Left ventricle myocardium inferior (tissue), 1 donor: Measurements from ENCODE around the gene DLGAP4. TPM values are rescaled to one million over a fixed set of nuclear protein-coding genes. Genes with fewer than 3 reads are reported as not detected.

Experiments used
- DNase-seq: peaks from one replicate; pipeline ENCODE4 v3.0.0-alpha.2; 2020
- H3K27ac ChIP-seq: fragments of 200-600 bp; replicated peaks from 2 replicates; pipeline ENCODE4 v1.8.0; 2021
- H3K27me3 ChIP-seq: fragments of 200-600 bp; 2 replicates; pipeline ENCODE4 v1.8.0; 2021; ENCODE audit warnings: low read depth
- H3K36me3 ChIP-seq: fragments of 200-600 bp; 2 replicates; pipeline ENCODE4 v1.8.0; 2021
- H3K4me1 ChIP-seq: fragments of 200-600 bp; 2 replicates; pipeline ENCODE4 v1.8.0; 2021
- H3K4me3 ChIP-seq: fragments of 200-600 bp; 2 replicates; pipeline ENCODE4 v1.8.0; 2021; ENCODE audit warnings: mild to moderate bottlenecking, moderate library complexity
- H3K9me3 ChIP-seq: fragments of 200-600 bp; replicated peaks from 2 replicates; pipeline ENCODE4 v1.8.0; 2021
- intact Hi-C: fragments of 100-400 bp; cut with micrococcal nuclease; formaldehyde crosslinking; loops from one replicate; pipeline ENCODE4 v1.11.0; 2022
- total RNA-seq: library from RNA; stranded (reverse); fragmentation: NEBNext Ultra II Directional; extraction: Animal tissue kit (Norgen Biotek cat#: 25700); gene quantifications from one replicate; pipeline ENCODE4 v1.2.1, GENCODE V29; 2021
- TF ChIP-seq, protein P1 (sequence below): fragments of 200-600 bp; IDR thresholded peaks from 2 replicates; pipeline ENCODE4 v1.8.0; 2021; ENCODE audit warnings: antibody characterized with exemption, mild to moderate bottlenecking, borderline replicate concordance
- donor health status: DM: no; HTN: yes; CAD: no; lungs with severe emphysema.

Gene DLGAP4
- total RNA-seq, 1 donor from 2014 or later: 51.7 TPM

DNA sequence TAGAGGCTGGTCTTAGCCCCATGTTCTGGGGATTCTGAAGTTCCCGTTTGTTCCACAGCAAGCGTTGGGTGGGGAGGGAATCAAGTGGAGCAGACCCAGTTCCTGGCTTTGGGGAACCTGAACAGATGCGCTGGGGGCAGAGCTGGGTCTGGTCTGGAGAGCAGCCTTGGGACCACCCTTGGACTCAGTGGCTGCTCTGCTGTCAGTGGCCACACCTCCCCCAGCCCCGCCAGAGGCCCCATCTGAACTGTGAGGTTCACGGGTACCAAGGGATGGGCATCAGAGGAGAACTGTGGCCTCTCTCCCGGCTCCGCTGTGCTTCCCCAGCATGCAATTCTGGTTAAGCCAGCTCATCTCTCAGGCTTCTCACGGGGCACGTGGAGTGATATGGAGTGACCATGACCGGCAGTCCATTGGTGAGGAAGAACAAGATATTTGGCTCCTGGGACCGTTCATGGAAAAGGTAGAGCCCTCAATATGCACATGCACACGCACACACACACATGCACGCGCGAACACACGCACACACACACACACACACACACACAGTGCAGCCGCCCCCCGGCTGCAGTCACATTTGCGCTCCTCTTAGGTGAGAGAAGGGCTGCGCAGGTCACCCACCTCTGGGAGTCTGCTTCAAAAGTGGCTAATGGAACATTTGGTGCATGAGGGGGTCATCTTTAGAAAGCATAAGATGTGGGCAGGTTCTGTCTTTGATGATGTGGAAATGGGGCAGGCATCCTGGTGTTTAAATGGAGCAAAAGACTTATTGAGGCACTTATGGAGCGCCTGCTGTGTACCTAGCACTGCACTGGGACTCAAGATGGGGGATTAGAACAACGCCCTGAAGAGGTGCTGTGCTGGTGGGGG lies 6.0 kb downstream of the DLGAP4 start:
- H3K27me3 ChIP-seq: peaks cover 81% of the 10 kb centered on the region
- H3K4me1 ChIP-seq: peaks cover under 1% of the 10 kb centered on the region
- intact Hi-C loops: no loop called here
- no peak overlapping the region for H3K27ac ChIP-seq
- TF ChIP-seq, protein P1, sequence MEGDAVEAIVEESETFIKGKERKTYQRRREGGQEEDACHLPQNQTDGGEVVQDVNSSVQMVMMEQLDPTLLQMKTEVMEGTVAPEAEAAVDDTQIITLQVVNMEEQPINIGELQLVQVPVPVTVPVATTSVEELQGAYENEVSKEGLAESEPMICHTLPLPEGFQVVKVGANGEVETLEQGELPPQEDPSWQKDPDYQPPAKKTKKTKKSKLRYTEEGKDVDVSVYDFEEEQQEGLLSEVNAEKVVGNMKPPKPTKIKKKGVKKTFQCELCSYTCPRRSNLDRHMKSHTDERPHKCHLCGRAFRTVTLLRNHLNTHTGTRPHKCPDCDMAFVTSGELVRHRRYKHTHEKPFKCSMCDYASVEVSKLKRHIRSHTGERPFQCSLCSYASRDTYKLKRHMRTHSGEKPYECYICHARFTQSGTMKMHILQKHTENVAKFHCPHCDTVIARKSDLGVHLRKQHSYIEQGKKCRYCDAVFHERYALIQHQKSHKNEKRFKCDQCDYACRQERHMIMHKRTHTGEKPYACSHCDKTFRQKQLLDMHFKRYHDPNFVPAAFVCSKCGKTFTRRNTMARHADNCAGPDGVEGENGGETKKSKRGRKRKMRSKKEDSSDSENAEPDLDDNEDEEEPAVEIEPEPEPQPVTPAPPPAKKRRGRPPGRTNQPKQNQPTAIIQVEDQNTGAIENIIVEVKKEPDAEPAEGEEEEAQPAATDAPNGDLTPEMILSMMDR: no peak
- H3K4me3 ChIP-seq: no peak overlapping the region
- no peak for DNase-seq
- no peaks in the 10 kb centered on the region for H3K36me3 ChIP-seq
- H3K9me3 ChIP-seq: no peaks in the 10 kb centered on the region

- no peaks in the 10 kb centered on the region for H3K4me1 ChIP-seq
- intact Hi-C loops: no loop called here
- no peak for DNase-seq
- H3K4me3 ChIP-seq: no peak overlapping the region
- TF ChIP-seq, protein P1: no peak
- H3K9me3 ChIP-seq: no peaks in the 10 kb centered on the region
- H3K27me3 ChIP-seq: peaks cover 73% of the 10 kb centered on the region
- H3K36me3 ChIP-seq: no peaks in the 10 kb centered on the region
- H3K27ac ChIP-seq: no peak overlapping the region
Observed at GRCh38 chr20:36312724-36313441, 6.7 kb downstream of the DLGAP4 start.

DNA sequence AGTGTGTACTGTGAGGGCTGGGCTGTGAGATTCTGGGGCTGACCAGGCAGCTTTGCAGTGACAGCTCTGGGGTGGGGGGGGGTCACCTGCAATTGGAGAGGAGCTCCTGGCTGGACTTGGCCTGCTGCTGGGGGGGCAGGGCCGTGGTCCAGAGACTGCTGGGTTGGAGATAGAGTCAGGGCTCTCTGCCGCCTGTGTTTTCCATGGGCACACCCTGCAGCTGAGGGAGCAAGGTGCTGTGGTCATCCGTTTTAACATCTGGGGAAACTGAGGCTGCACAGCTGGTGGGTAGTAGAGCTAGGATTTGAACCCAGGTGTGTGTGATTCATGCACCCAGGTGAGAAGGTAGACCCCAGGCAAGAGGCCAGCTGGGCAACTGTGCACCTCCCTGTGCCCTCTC lies 7.3 kb downstream of the DLGAP4 start:
- no peak overlapping the region for H3K4me3 ChIP-seq
- peaks cover 70% of the 10 kb centered on the region for H3K27me3 ChIP-seq
- no peaks in the 10 kb centered on the region for H3K9me3 ChIP-seq
- H3K27ac ChIP-seq: no peak overlapping the region
- no peaks in the 10 kb centered on the region for H3K4me1 ChIP-seq
- TF ChIP-seq, protein P1: no peak
- H3K36me3 ChIP-seq: no peaks in the 10 kb centered on the region
- intact Hi-C loops: no loop called here
- DNase-seq: no peak

GRCh38 chr20:36313926-36314325 lies 7.8 kb downstream of the DLGAP4 start:
- Histone ChIP-seq H3K4me3 (no peak overlapping the region), H3K27ac (no peak overlapping the region), H3K4me1 (no peaks in the 10 kb centered on the region), H3K9me3 (no peaks in the 10 kb centered on the region), H3K27me3 (peaks cover 68% of the 10 kb centered on the region), H3K36me3 (no peaks in the 10 kb centered on the region)
- TF ChIP-seq, protein P1: no peak
- DNase-seq: no peak
- intact Hi-C loops: no loop called here

- no peaks in the 10 kb centered on the region for H3K36me3 ChIP-seq
- no peak overlapping the region for H3K4me3 ChIP-seq
- intact Hi-C loops: no loop called here
- H3K4me1 ChIP-seq: no peaks in the 10 kb centered on the region
- no peak overlapping the region for H3K27ac ChIP-seq
- DNase-seq: no peak
- no peaks in the 10 kb centered on the region for H3K9me3 ChIP-seq
- H3K27me3 ChIP-seq: peaks cover 66% of the 10 kb centered on the region
- TF ChIP-seq, protein P1: no peak
Observed at GRCh38 chr20:36314734-36315544, 8.8 kb downstream of the DLGAP4 start.
